Thyroid gland (tissue), 4 donors: ENCODE data around the gene SMARCA4. TPM values are rescaled to one million over a fixed set of nuclear protein-coding genes. Genes with fewer than 3 reads are reported as not detected.

ENCODE experiments used
- DNase-seq, 2 donors: peaks; one replicate each; pipeline ENCODE4 v3.0.0-alpha.2; 2019
- H3K27ac ChIP-seq, 3 donors: fragments of 200-600 bp; sonication (generic); 1 replicate in 2 of 3; 2 replicates in 1 of 3; pipeline ENCODE4 v1.5.1; 2016 to 2019; ENCODE audit warnings: mild to moderate bottlenecking in 1 of 3, moderate library complexity in 1 of 3
- H3K27me3 ChIP-seq: fragments of 200-600 bp; sonication (generic); one replicate; pipeline ENCODE4 v1.5.1; 2019
- H3K36me3 ChIP-seq, 2 donors: fragments of 200-600 bp; sonication (generic); one replicate each; pipeline ENCODE4 v1.5.1; 2016 to 2019
- H3K4me1 ChIP-seq, 2 donors: fragments of 200-600 bp; sonication (generic); one replicate each; pipeline ENCODE4 v1.5.1; 2017 to 2019
- H3K4me3 ChIP-seq, 3 donors: fragments of 200-600 bp; sonication (generic); replicated peaks in 1 of 3; 1 replicate in 2 of 3; 2 replicates in 1 of 3; pipeline ENCODE4 v1.5.1; 2016; ENCODE audit warnings: mild to moderate bottlenecking in 1 of 3
- H3K9me3 ChIP-seq: fragments of 200-600 bp; sonication (generic); one replicate; pipeline ENCODE4 v1.5.1; 2017
- CTCF ChIP-seq, 6 experiments: fragments of 200-600 bp in 3 of 6; fragments of 450-650 bp in 3 of 6; sonication (generic) in 3 of 6; IDR thresholded peaks; one replicate each; pipeline ENCODE4 v1.5.1; 2016 to 2019; ENCODE audit warnings: antibody characterized with exemption in 6 of 6, mild to moderate bottlenecking in 2 of 6, inconsistent platforms in 1 of 6, moderate library complexity in 1 of 6
- POLR2A ChIP-seq, 2 donors: fragments of 450-650 bp; IDR thresholded peaks; one replicate each; pipeline ENCODE4 v1.6.1; 2017; ENCODE audit warnings: antibody characterized with exemption in 2 of 2, mild to moderate bottlenecking in 2 of 2, moderate library complexity in 1 of 2
- WGBS, 2 donors: methylation state at CpG; one replicate each; pipeline ENCODE4 v1.1.5; 2017; 5-methylcytosine and 5-hydroxymethylcytosine counted together
- intact Hi-C: fragments of 100-400 bp; cut with DNase I; formaldehyde crosslinking; loops from one replicate; pipeline ENCODE4 v1.15.1; 2023
- total RNA-seq, 4 donors: library from RNA; depleted of rRNA; stranded (reverse); fragments of >200 nt; gene quantifications; one replicate each; pipeline ENCODE4 v1.2.3, GENCODE V29; 2016

SMARCA4 gene
- total RNA-seq, 4 donors from 2014 or later = 49.4 to 108 (median 89.0) TPM

GRCh38 chr19:10963865-10964264 lies 3.0 kb downstream of the SMARCA4 start:
- H3K36me3 ChIP-seq = no peaks in the 10 kb centered on the region
- no peak overlapping the region for H3K4me3 ChIP-seq
- H3K4me1 ChIP-seq = peaks cover 42 to 49% of the 10 kb centered on the region in 2 donors
- 44 to 52% methylated on average over 4 of the region's 4 CpGs for whole genome bisulfite sequencing, 2 donors
- H3K9me3 ChIP-seq = no peaks in the 10 kb centered on the region
- H3K27ac ChIP-seq = peak overlapping the region in 2 of 3 donors; percentile 28 to 51
- no peak for DNase-seq
- no peak for TF ChIP-seq POLR2A (IDR thresholded peaks at IDR 0.05)
- no peak for TF ChIP-seq CTCF (IDR thresholded peaks at IDR 0.05)
- intact Hi-C loops = no loop called here
- no peaks in the 10 kb centered on the region for H3K27me3 ChIP-seq

- Histone ChIP-seq H3K4me3 (no peak overlapping the region), H3K27ac (no peak overlapping the region), H3K4me1 (peaks cover 45 to 54% of the 10 kb centered on the region in 2 donors), H3K36me3 (no peaks in the 10 kb centered on the region), H3K27me3 (no peaks in the 10 kb centered on the region), H3K9me3 (no peaks in the 10 kb centered on the region)
- intact Hi-C loops = no loop called here
- no peak for DNase-seq
- WGBS, 2 donors = 92 to 100% methylated on average over 4 of the region's 4 CpGs
- TF ChIP-seq CTCF (IDR thresholded peaks at IDR 0.05) (no peak), POLR2A (IDR thresholded peaks at IDR 0.05) (no peak)
Observed at GRCh38 chr19:10964903-10965302, 4.1 kb downstream of the SMARCA4 start.

- WGBS, 2 donors = 88% methylated on average over 6 of the region's 6 CpGs
- Histone ChIP-seq H3K27me3 (no peaks in the 10 kb centered on the region), H3K4me3 (no peak overlapping the region), H3K36me3 (no peaks in the 10 kb centered on the region), H3K27ac (no peak overlapping the region), H3K9me3 (no peaks in the 10 kb centered on the region), H3K4me1 (peaks cover 41 to 51% of the 10 kb centered on the region in 2 donors)
- no peak for DNase-seq
- intact Hi-C loops = no loop called here
- no peak for TF ChIP-seq POLR2A (IDR thresholded peaks at IDR 0.05)
- no peak for TF ChIP-seq CTCF (IDR thresholded peaks at IDR 0.05)
Observed at GRCh38 chr19:10965398-10965797, 4.6 kb downstream of the SMARCA4 start.

- TF ChIP-seq POLR2A (IDR thresholded peaks at IDR 0.05) = no peak
- Histone ChIP-seq H3K9me3 (no peaks in the 10 kb centered on the region), H3K36me3 (no peaks in the 10 kb centered on the region), H3K4me1 (peaks cover 38 to 51% of the 10 kb centered on the region in 2 donors), H3K4me3 (no peak overlapping the region), H3K27me3 (no peaks in the 10 kb centered on the region), H3K27ac (peak overlapping the region in 2 of 3 donors; percentile 9 to 63)
- DNase-seq = no peak
- 67 to 71% methylated on average over 8 of the region's 8 CpGs for WGBS, 2 donors
- intact Hi-C loops = no loop called here
Observed at GRCh38 chr19:10966809-10967208, 6.0 kb downstream of the SMARCA4 start.

- no peak overlapping the region for H3K4me3 ChIP-seq
- H3K4me1 ChIP-seq = peaks cover 26 to 33% of the 10 kb centered on the region in 2 donors
- H3K27me3 ChIP-seq = no peaks in the 10 kb centered on the region
- H3K9me3 ChIP-seq = no peaks in the 10 kb centered on the region
- intact Hi-C loops = no loop called here
- no peaks in the 10 kb centered on the region for H3K36me3 ChIP-seq
- TF ChIP-seq POLR2A (IDR thresholded peaks at IDR 0.05) (no peak), CTCF (IDR thresholded peaks at IDR 0.05) (no peak)
- DNase-seq = peak; percentile 81 to 82
- peak overlapping the region; percentile 52 to 72 (median 63) for H3K27ac ChIP-seq
- 28 to 41% methylated on average over 9 to 10 of the region's 10 CpGs for WGBS, 2 donors
Observed at GRCh38 chr19:10968527-10969135, 7.8 kb downstream of the SMARCA4 start.
